B cell (primary cell): ENCODE data around the gene PAQR6. TPM values are rescaled to one million over a fixed set of nuclear protein-coding genes. Genes with fewer than 3 reads are reported as not detected.

ENCODE experiments used
- ATAC-seq: fragments of 200-7000 bp; cut with Tn5 transposase; one replicate; pipeline ENCODE4 v1.10.0; 2021; ENCODE audit warnings: low read depth, mild to moderate bottlenecking, moderate number of reproducible peaks, moderate library complexity
- CTCF ChIA-PET: fragments of 350-600 bp; sonication (Branson Sonifier 250); formaldehyde crosslinking; loops from one replicate; lab custom pipeline; 2021; ENCODE audit warnings: antibody characterized with exemption, inconsistent platforms; lab: Charles Lee
- POLR2A ChIA-PET: fragments of 350-600 bp; sonication (Branson Sonifier 250); formaldehyde crosslinking; loops from one replicate; lab custom pipeline; 2021; ENCODE audit warnings: antibody characterized with exemption; lab: Charles Lee
- DNase-seq: peaks from one replicate; pipeline ENCODE4 v3.0.0; 2013
- H2AFZ ChIP-seq: 2 replicates; pipeline ENCODE4 v1.6.1; 2012; ENCODE audit warnings: mild to moderate bottlenecking, low read depth, low read length; ENCODE audit not compliant: insufficient read depth, poor library complexity, severe bottlenecking
- H3K27ac ChIP-seq, 2 donors: 1 replicate in 1 of 2; 2 replicates in 1 of 2; pipeline ENCODE4 v1.5.1; 2012 to 2013; ENCODE audit warnings: low read length in 2 of 2, mild to moderate bottlenecking in 2 of 2, moderate library complexity in 1 of 2
- H3K27me3 ChIP-seq, 4 experiments: fragments of 200-600 bp in 1 of 4; sonication (generic) in 1 of 4; replicated peaks in 1 of 4; 1 replicate in 2 of 4; 2 replicates in 2 of 4; pipeline versions ENCODE4 v1.6.1 to v1.7.0; 2013 to 2016; ENCODE audit warnings: low read length in 3 of 4, mild to moderate bottlenecking in 2 of 4, mixed read lengths in 1 of 4, moderate library complexity in 1 of 4; ENCODE audit not compliant: insufficient read depth in 4 of 4, control insufficient read depth in 3 of 4; ENCODE audit errors: control extremely low read depth in 1 of 4
- H3K36me3 ChIP-seq, 2 experiments: replicated peaks in 1 of 2; 1 replicate in 1 of 2; 2 replicates in 1 of 2; pipeline versions ENCODE4 v1.6.1 to v1.7.1; 2013; ENCODE audit warnings: low read length in 1 of 2; ENCODE audit not compliant: insufficient read depth in 2 of 2, control insufficient read depth in 1 of 2; ENCODE audit errors: control extremely low read depth in 1 of 2, extremely low read depth in 1 of 2
- H3K4me1 ChIP-seq, 2 donors: fragments of 200-600 bp in 1 of 2; sonication (generic) in 1 of 2; 1 replicate in 1 of 2; 2 replicates in 1 of 2; pipeline versions ENCODE4 v1.5.1 to v1.6.1; 2013 to 2017; ENCODE audit warnings: low read length in 2 of 2; ENCODE audit not compliant: control insufficient read depth in 2 of 2, insufficient read depth in 2 of 2
- H3K4me2 ChIP-seq: replicated peaks from 2 replicates; pipeline ENCODE3; 2012; ENCODE audit warnings: mild to moderate bottlenecking, low read depth, low read length; ENCODE audit not compliant: poor library complexity, severe bottlenecking
- H3K4me3 ChIP-seq, 5 experiments: fragments of 200-600 bp in 1 of 5; sonication (generic) in 1 of 5; 1 replicate in 3 of 5; 2 replicates in 2 of 5; pipeline versions ENCODE4 v1.5.1 to v1.7.0; 2011 to 2016; ENCODE audit warnings: low read length in 4 of 5, mild to moderate bottlenecking in 4 of 5, low read depth in 2 of 5, control low read depth in 1 of 5, moderate library complexity in 1 of 5; ENCODE audit not compliant: insufficient read depth in 1 of 5; ENCODE audit errors: control extremely low read depth in 1 of 5, extremely low read depth in 1 of 5
- H3K79me2 ChIP-seq: fragments of 200-600 bp; sonication (generic); one replicate; pipeline ENCODE4 v1.6.0; 2016; ENCODE audit warnings: low read length; ENCODE audit not compliant: control insufficient read depth, insufficient read depth
- H3K9ac ChIP-seq: fragments of 200-600 bp; sonication (generic); 2 replicates; pipeline ENCODE4 v1.6.1; 2017; ENCODE audit warnings: mild to moderate bottlenecking, low read length, moderate library complexity
- H3K9me3 ChIP-seq, 3 donors: one replicate each; pipeline versions ENCODE4 v1.6.1 to v1.7.1; 2013; ENCODE audit warnings: low read length in 2 of 3; ENCODE audit not compliant: control insufficient read depth in 2 of 3, insufficient read depth in 1 of 3; ENCODE audit errors: control extremely low read depth in 1 of 3
- H4K20me1 ChIP-seq: 2 replicates; pipeline ENCODE4 v1.6.0; 2012; ENCODE audit warnings: mild to moderate bottlenecking, low read length; ENCODE audit not compliant: insufficient read depth, control insufficient read depth, poor library complexity, severe bottlenecking
- H3K27ac Mint-ChIP-seq: one replicate; pipeline ENCODE4 v1.8.0; 2021; ENCODE audit warnings: mixed read lengths
- H3K27me3 Mint-ChIP-seq: one replicate; pipeline ENCODE4 v1.8.0; 2021; ENCODE audit warnings: mixed read lengths
- H3K4me1 Mint-ChIP-seq: one replicate; pipeline ENCODE4 v1.8.0; 2021; ENCODE audit warnings: mixed read lengths
- H3K4me3 Mint-ChIP-seq: one replicate; pipeline ENCODE4 v1.8.0; 2021; ENCODE audit warnings: mixed read lengths
- H3K9me3 Mint-ChIP-seq: one replicate; pipeline ENCODE4 v1.8.0; 2022; ENCODE audit warnings: mixed read lengths; ENCODE audit not compliant: insufficient read depth
- EZH2 ChIP-seq: IDR thresholded peaks from 2 replicates; pipeline ENCODE4 v1.6.1; 2012; ENCODE audit warnings: borderline replicate concordance, low read depth, mild to moderate bottlenecking, moderate library complexity, low read length; ENCODE audit not compliant: insufficient read depth, poor library complexity, severe bottlenecking
- WGBS: methylation state at CpG from one replicate; pipeline ENCODE4 v1.1.5; 2013; ENCODE audit warnings: missing lambda C conversion rate; ENCODE audit not compliant: insufficient coverage; 5-methylcytosine and 5-hydroxymethylcytosine counted together
- intact Hi-C: fragments of 100-400 bp; cut with micrococcal nuclease; formaldehyde crosslinking; loops from one replicate; pipeline ENCODE4 v1.10.0; 2022
- polyA plus RNA-seq: library from polyadenylated mRNA; depleted of rRNA; stranded (reverse); fragments of >200 nt; gene quantifications from 2 replicates; pipeline ENCODE4 v1.2.3, GENCODE V29; 2012
- total RNA-seq, 2 donors: library from RNA; stranded (reverse); fragments of 120-200 nt in 1 of 2; gene quantifications; 1 replicate in 1 of 2; 2 replicates in 1 of 2; pipeline versions ENCODE4 v1.2.3 to v1.2.4, GENCODE V29; 2013 to 2022
- TF ChIP-seq, protein P1 (sequence below): fragments of 200-600 bp; IDR thresholded peaks from one replicate; pipeline ENCODE4 v1.8.0; 2022; ENCODE audit warnings: antibody characterized with exemption, mild to moderate bottlenecking

The PAQR6 gene
- total and polyA plus RNA-seq, 2 donors (not counting 1 experiment from before 2014, with no cell fraction given), result 1.3 to 1.8 TPM

DNA sequence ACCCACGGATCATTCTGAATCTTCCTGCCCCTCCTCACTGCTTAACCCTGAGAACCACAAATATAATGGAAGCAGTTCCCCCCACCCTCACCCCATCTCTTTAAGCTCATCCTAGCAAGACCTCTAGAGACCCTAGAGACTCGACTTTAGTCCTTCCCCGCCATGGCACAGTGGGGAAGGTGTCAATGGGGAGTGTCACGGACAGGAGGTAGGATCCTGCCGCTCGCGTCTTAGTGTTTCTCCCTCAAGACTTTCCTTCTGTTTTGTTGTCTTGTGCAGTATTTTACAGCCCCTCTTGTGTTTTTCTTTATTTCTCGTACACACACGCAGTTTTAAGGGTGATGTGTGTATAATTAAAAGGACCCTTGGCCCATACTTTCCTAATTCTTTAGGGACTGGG is 35.7 kb downstream of the PAQR6 start:
- no peak for DNase-seq
- Histone ChIP-seq H3K9me3 (no peaks in the 10 kb centered on the region), H3K4me3 (peak overlapping the region; percentile 48 to 92 (median 81)), H3K9ac (peak overlapping the region; percentile 77), H3K36me3 (peaks cover 0 to 36% of the 10 kb centered on the region in 2 experiments), H3K27me3 (no peaks in the 10 kb centered on the region), H3K4me2 (peak overlapping the region; percentile 93), H3K4me1 (peaks cover 14 to 19% of the 10 kb centered on the region in 2 donors), H3K27ac (peak overlapping the region; percentile 93 to 94), H3K79me2 (peaks cover 41% of the 10 kb centered on the region), H4K20me1 (peaks cover 4% of the 10 kb centered on the region), H2AFZ (peak overlapping the region; percentile 88)
- ATAC-seq, result no peak
- Mint-ChIP-seq H3K4me1 (peaks cover 25% of the 10 kb centered on the region), H3K9me3 (no peaks in the 10 kb centered on the region), H3K27ac (peak overlapping the region; percentile 99), H3K27me3 (no peaks in the 10 kb centered on the region), H3K4me3 (peak overlapping the region; percentile 98)
- POLR2A ChIA-PET, result interaction anchor here (0.6 to 2.1 kb wide), 10 partner anchors 18 to 540 kb away, joined by 3 to 9 read pairs (median 4); partner anchors contain the start of genes SEMA4A, SLC25A44 and SMG5
- TF ChIP-seq EZH2, result no peak
- TF ChIP-seq, protein P1, sequence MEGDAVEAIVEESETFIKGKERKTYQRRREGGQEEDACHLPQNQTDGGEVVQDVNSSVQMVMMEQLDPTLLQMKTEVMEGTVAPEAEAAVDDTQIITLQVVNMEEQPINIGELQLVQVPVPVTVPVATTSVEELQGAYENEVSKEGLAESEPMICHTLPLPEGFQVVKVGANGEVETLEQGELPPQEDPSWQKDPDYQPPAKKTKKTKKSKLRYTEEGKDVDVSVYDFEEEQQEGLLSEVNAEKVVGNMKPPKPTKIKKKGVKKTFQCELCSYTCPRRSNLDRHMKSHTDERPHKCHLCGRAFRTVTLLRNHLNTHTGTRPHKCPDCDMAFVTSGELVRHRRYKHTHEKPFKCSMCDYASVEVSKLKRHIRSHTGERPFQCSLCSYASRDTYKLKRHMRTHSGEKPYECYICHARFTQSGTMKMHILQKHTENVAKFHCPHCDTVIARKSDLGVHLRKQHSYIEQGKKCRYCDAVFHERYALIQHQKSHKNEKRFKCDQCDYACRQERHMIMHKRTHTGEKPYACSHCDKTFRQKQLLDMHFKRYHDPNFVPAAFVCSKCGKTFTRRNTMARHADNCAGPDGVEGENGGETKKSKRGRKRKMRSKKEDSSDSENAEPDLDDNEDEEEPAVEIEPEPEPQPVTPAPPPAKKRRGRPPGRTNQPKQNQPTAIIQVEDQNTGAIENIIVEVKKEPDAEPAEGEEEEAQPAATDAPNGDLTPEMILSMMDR, result no peak
- intact Hi-C loops, result loop anchor here (2.0 to 5.0 kb wide), 3 partner anchors 57 to 355 kb away; partner anchors contain the start of genes GON4L and SYT11
- WGBS, result 100% methylated on average over 3 of the region's 9 CpGs
- CTCF ChIA-PET, result interaction anchor here (1.3 to 3.4 kb wide), 5 partner anchors 12 to 83 kb away, joined by 8 to 43 read pairs (median 11); partner anchors contain the start of gene SLC25A44

DNA sequence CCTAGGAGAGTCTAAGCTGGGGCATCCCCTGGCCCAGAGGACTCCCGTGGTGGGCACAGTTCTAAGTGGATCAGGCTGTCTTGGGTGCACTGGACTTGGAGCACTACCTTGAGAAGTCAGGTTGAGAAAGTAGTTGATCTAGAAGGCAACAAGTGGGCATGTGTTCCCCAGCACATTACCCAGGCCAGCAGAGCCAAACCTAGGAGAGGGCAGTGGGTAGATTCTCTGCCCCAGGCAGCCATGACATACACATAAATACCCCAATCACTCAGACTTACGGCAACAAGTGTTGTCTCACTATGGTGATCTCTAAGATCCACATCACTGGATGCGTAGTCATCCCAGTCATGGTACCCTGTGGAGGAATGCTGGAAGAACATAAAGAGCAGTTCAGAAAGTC is 36.6 kb downstream of the PAQR6 start:
- no peak for DNase-seq
- no peak for TF ChIP-seq EZH2
- TF ChIP-seq, protein P1, result no peak
- H3K4me3 ChIP-seq, result no peak overlapping the region
- intact Hi-C loops, result loop anchor here (5.0 kb wide), 1 partner anchor 354 kb away; the partner anchor contains the start of genes GON4L and SYT11
- no peak overlapping the region for H3K9ac ChIP-seq
- no peaks in the 10 kb centered on the region for H3K27me3 ChIP-seq
- peaks cover 0 to 36% of the 10 kb centered on the region in 2 experiments for H3K36me3 ChIP-seq
- H3K9me3 ChIP-seq, result no peaks in the 10 kb centered on the region
- peak overlapping the region; percentile 38 for H3K27ac Mint-ChIP-seq
- H3K27me3 Mint-ChIP-seq, result no peaks in the 10 kb centered on the region
- no peak overlapping the region for H3K4me2 ChIP-seq
- H3K4me1 ChIP-seq, result peaks cover 14 to 19% of the 10 kb centered on the region in 2 donors
- WGBS, result 100% methylated on average over 1 of the region's 3 CpGs
- H3K27ac ChIP-seq, result no peak overlapping the region
- no peaks in the 10 kb centered on the region for H3K9me3 Mint-ChIP-seq
- POLR2A ChIA-PET, result no interaction called here
- H3K4me3 Mint-ChIP-seq, result peak overlapping the region; percentile 33
- peaks cover 49% of the 10 kb centered on the region for H3K79me2 ChIP-seq
- H3K4me1 Mint-ChIP-seq, result peaks cover 25% of the 10 kb centered on the region
- peaks cover 4% of the 10 kb centered on the region for H4K20me1 ChIP-seq
- ATAC-seq, result no peak
- H2AFZ ChIP-seq, result no peak overlapping the region
- CTCF ChIA-PET, result interaction anchor here (1.7 to 3.4 kb wide), 2 partner anchors 13 to 15 kb away, joined by 3 to 18 read pairs; no protein-coding TSS in a partner anchor
